PC-3 (cell line): ENCODE results near the gene NTRK2.

Source experiments
- EZH2 ChIP-seq: fragments of 300-600 bp; sonication (generic); IDR thresholded peaks from one replicate; pipeline ENCODE4 v1.6.1; 2017; ENCODE audit warnings: antibody characterized with exemption, mild to moderate bottlenecking, low read length; ENCODE audit not compliant: unreplicated experiment
- TF ChIP-seq, protein P1 (sequence below): fragments of 300-600 bp; sonication (generic); conservative IDR thresholded peaks from 2 replicates; pipeline ENCODE4 v1.5.1; 2017; ENCODE audit warnings: antibody characterized with exemption, low read depth, mild to moderate bottlenecking, low read length

GRCh38 chr9:84974258-84974657, 304.7 kb downstream of the NTRK2 start:
- TF ChIP-seq, protein P1, sequence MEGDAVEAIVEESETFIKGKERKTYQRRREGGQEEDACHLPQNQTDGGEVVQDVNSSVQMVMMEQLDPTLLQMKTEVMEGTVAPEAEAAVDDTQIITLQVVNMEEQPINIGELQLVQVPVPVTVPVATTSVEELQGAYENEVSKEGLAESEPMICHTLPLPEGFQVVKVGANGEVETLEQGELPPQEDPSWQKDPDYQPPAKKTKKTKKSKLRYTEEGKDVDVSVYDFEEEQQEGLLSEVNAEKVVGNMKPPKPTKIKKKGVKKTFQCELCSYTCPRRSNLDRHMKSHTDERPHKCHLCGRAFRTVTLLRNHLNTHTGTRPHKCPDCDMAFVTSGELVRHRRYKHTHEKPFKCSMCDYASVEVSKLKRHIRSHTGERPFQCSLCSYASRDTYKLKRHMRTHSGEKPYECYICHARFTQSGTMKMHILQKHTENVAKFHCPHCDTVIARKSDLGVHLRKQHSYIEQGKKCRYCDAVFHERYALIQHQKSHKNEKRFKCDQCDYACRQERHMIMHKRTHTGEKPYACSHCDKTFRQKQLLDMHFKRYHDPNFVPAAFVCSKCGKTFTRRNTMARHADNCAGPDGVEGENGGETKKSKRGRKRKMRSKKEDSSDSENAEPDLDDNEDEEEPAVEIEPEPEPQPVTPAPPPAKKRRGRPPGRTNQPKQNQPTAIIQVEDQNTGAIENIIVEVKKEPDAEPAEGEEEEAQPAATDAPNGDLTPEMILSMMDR: no peak
- no peak for TF ChIP-seq EZH2
